Kidney capillary endothelial cell (primary cell): Measurements from ENCODE around the gene MARK3.
A peak's percentile ranks its signal among the peaks of the same experiment; 100 is the strongest.

Experiments
- DNase-seq: peaks from one replicate; pipeline ENCODE4 v3.0.0-alpha.2; 2018; ENCODE audit warnings: low spot score

MARK3 gene

GRCh38 chr14:103436533-103436932 lies 51.3 kb downstream of the MARK3 start:
- DNase-seq: no peak

- DNase-seq: no peak
Observed at GRCh38 chr14:103442288-103442687, 57.1 kb downstream of the MARK3 start.

GRCh38 chr14:103443111-103443510 lies 57.9 kb downstream of the MARK3 start:
- no peak for DNase-seq

GRCh38 chr14:103444837-103445524 lies 59.8 kb downstream of the MARK3 start:
- DNase-seq: no peak

GRCh38 chr14:103445806-103446205 lies 60.6 kb downstream of the MARK3 start:
- DNase-seq: no peak

- DNase-seq: no peak
Observed at GRCh38 chr14:103448097-103448496, 62.9 kb downstream of the MARK3 start.

- DNase-seq: no peak
Observed at GRCh38 chr14:103449634-103450161, 64.5 kb downstream of the MARK3 start.

- no peak for DNase-seq
Observed at GRCh38 chr14:103450416-103450815, 65.2 kb downstream of the MARK3 start.

- DNase-seq: no peak
Observed at GRCh38 chr14:103451401-103451800, 66.2 kb downstream of the MARK3 start.

GRCh38 chr14:103453791-103454190 lies 68.6 kb downstream of the MARK3 start:
- DNase-seq: no peak

- peak; percentile 31 for DNase-seq
Observed at GRCh38 chr14:103456167-103456835, 71.1 kb downstream of the MARK3 start.

- DNase-seq: no peak
Observed at GRCh38 chr14:103460415-103460814, 75.2 kb downstream of the MARK3 start.

GRCh38 chr14:103463149-103463548 lies 77.9 kb downstream of the MARK3 start:
- DNase-seq: no peak

- no peak for DNase-seq
Observed at GRCh38 chr14:103463851-103464250, 78.6 kb downstream of the MARK3 start.

- no peak for DNase-seq
Observed at GRCh38 chr14:103472939-103473338, 87.7 kb downstream of the MARK3 start.

- no peak for DNase-seq
Observed at GRCh38 chr14:103474893-103475292, 89.7 kb downstream of the MARK3 start.

- no peak for DNase-seq
Observed at GRCh38 chr14:103476065-103476464, 90.8 kb downstream of the MARK3 start.

- no peak for DNase-seq
Observed at GRCh38 chr14:103476631-103477030, 91.4 kb downstream of the MARK3 start.

GRCh38 chr14:103480595-103480994 lies 95.4 kb downstream of the MARK3 start:
- no peak for DNase-seq

GRCh38 chr14:103483600-103483999 lies 98.4 kb downstream of the MARK3 start:
- DNase-seq: no peak

- no peak for DNase-seq
Observed at GRCh38 chr14:103485504-103485903, 100.3 kb downstream of the MARK3 start.

- no peak for DNase-seq
Observed at GRCh38 chr14:103488071-103488470, 102.9 kb downstream of the MARK3 start.

- DNase-seq: no peak
Observed at GRCh38 chr14:103488960-103489359, 103.7 kb downstream of the MARK3 start.

GRCh38 chr14:103489621-103490020 lies 104.4 kb downstream of the MARK3 start:
- DNase-seq: no peak
